ENCODE results near the gene C2orf76.

DNA sequence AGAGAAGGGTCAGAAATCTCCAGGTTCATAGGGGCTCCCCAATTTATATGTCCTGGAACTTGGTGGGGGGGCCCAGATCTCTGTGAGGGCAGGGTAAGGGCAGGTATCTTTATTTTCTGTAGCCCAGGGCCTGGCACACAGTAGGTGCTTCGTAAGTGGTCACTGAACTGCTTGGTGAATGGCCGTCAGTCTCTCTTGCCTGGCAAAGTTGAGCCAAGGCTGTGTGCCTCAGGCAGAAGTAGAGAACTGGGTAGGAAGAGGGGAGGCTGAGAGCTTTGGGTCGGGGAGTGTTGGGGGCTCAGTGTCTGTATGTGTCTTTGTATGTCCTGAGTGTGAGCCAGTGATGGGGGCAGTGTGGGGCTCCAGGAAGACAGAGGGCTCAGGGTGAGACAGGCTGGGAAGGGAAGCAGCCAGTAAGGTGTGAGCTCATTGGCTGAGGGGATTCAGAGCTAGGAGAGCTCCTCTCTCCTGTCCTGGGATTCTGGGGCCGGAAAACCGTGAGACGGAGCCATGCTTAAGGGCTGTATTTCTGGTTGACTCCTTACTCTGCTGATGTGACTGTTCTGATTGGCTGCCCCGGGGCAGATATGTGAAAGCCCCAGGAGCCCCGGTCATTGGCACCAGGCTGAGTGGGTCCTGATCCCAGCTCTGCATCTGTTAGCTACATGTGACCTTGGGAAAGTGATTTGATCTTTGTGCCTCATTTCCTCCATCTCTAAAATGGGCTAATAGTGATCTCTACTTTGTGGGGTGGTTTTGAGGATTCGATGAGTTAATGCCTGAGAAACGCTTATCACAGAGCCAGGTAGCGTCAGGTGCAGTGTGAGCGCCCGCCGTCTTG is 112.7 kb downstream of the C2orf76 start:
- no peak for TF ChIP-seq ZNF274 (IDR thresholded peaks at IDR 0.05; ENCODE audit: low read depth, low read length)
- no peak for TF ChIP-seq YY1 (IDR thresholded peaks at IDR 0.05; ENCODE audit: insufficient read depth, insufficient read length)
- TF ChIP-seq SUZ12 (IDR thresholded peaks at IDR 0.05; ENCODE audit: extremely low read depth, insufficient read depth, insufficient read length): no peak
